ENCODE measurements around the gene UBTD2. TPM values are rescaled to one million over a fixed set of nuclear protein-coding genes. Genes with fewer than 3 reads are reported as not detected.

UBTD2 gene
- total RNA-seq, 1 experiment from 2014 or later, result 42.6 TPM

- Histone ChIP-seq H3K4me1 (ENCODE audit: insufficient read depth, low read length) (peaks cover 1% of the 10 kb centered on the region; the same call in 1 of the 2 replicates), H3K27me3 (ENCODE audit: insufficient read depth, low read length) (no peaks in the 10 kb centered on the region), H3K27ac (ENCODE audit: insufficient read length, low read depth, low read length) (no peak overlapping the region), H2BK20ac (ENCODE audit: low read depth, low read length, poor library complexity, severe bottlenecking) (no peak overlapping the region), H4K20me1 (ENCODE audit: control insufficient read depth, insufficient read depth, insufficient read length) (no peaks in the 10 kb centered on the region), H3K23ac (ENCODE audit: insufficient read length, low read depth, low read length) (no peak overlapping the region), H3T11ph (ENCODE audit: low read length) (no peak overlapping the region), H3K79me2 (ENCODE audit: insufficient read depth, low read length) (peaks cover 18% of the 10 kb centered on the region), H3K9me3 (ENCODE audit: control insufficient read depth, low read depth, low read length) (no peaks in the 10 kb centered on the region), H2BK12ac (ENCODE audit: insufficient read length, low read depth, low read length) (no peak overlapping the region), H4K5ac (ENCODE audit: insufficient read length, low read depth, low read length) (no peak overlapping the region), H3K23me2 (ENCODE audit: insufficient read length, low read depth, low read length, poor library complexity, severe bottlenecking) (no peaks in the 10 kb centered on the region), H2BK15ac (ENCODE audit: low read depth, low read length) (no peak overlapping the region), H2BK120ac (ENCODE audit: low read depth, low read length, poor library complexity, severe bottlenecking) (no peak overlapping the region), H3K4ac (ENCODE audit: low read depth, low read length) (no peak overlapping the region), H2AK5ac (ENCODE audit: insufficient read length, low read length) (no peak overlapping the region), H2AFZ (ENCODE audit: low read length) (no peak overlapping the region), H3K9ac (ENCODE audit: extremely low read depth, insufficient read length, low read length) (no peak overlapping the region), H3K14ac (ENCODE audit: insufficient read depth, low read length) (no peak overlapping the region), H4K8ac (replicated peaks; ENCODE audit: insufficient read length, low read depth, low read length) (no peak overlapping the region), H3K18ac (ENCODE audit: insufficient read length, low read depth, low read length) (no peak overlapping the region), H3K56ac (ENCODE audit: insufficient read length, low read depth, low read length) (no peak overlapping the region), H4K91ac (ENCODE audit: insufficient read length, low read depth, low read length) (no peak overlapping the region), H3K79me1 (ENCODE audit: insufficient read depth, low read depth, low read length, poor library complexity, severe bottlenecking) (peaks cover 13% of the 10 kb centered on the region), H3K4me2 (ENCODE audit: insufficient read depth, insufficient read length, low read length) (no peak overlapping the region), H2BK5ac (ENCODE audit: insufficient read length, low read length) (no peak overlapping the region)
- TF ChIP-seq CTCF (conservative IDR thresholded peaks at IDR 0.05), result no peak
- Mint-ChIP-seq H3K27ac (peak overlapping the region; percentile 32 to 68 (median 55); a peak in 3 of 7 replicates), H3K4me3 (no peak overlapping the region), H3K9me3 (no peaks in the 10 kb centered on the region), H3K4me1 (peaks cover 6 to 21% of the 10 kb centered on the region in 2 experiments), H3K36me3 (ENCODE audit: insufficient read depth in 1 of 3, low read depth in 3 of 3) (peaks cover 8 to 23% (median 10%) of the 10 kb centered on the region in 3 experiments; a peak in 5 of 7 replicates), H3K27me3 (ENCODE audit: low read depth) (no peaks in the 10 kb centered on the region)
- DNase-seq, result no peak
- WGBS (ENCODE audit: extremely low coverage, insufficient read length, low lambda C conversion rate), result no CpG with 5 or more reads among the region's 4 CpGs
Observed at GRCh38 chr5:172266676-172267092, 16.9 kb downstream of the UBTD2 start.
